ENCODE results near the gene CD8B.
"Not testable (repeated sequence)": the region's sequence is repeated elsewhere in the genome, so short reads cannot be mapped to it uniquely, and the experiment has no call there.

The CD8B gene

DNA sequence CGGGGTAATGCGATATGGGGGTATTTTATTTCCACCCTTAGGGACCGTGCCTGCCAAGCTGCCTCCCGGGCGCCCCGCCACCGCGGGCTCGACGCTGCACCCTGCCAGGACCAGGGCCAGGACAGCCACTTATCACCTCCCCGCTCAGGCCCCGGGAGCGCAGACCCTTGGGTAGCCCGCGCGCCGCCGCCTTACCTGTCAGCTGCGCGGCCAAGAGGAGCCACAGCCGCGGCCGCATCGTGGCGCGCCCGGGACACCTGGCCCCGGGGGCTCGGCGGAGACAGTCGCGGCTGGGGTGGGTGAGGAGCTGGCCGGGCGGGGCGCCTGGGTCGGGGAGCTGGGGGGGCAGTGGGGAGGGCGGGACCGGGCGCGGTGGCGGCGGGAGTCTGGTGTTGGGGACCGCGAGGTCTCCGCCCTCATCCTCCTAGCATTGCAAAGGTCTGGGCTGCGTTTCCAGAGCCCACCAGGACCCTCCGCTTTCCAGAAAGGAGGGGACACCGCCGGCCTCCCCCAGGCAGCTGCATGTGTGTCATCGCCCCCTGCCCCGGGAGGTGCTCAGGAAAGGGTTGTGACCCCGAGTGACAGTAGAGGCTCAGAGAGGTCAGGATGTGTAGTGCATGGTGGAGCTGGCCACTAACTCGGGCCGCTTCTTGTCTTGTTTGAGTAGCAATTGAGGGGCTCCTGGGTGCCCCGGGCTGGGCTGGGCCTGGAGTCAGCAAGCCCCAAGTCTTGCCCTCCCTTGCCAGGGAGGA, at the start of gene CD8B:
CD8B (minus strand) TSS at position 259 of the 752 bp plus-strand sequence; CDS start at position 238, 21 bp downstream.
- intact Hi-C loops (cut with DNase I) = not testable (repeated sequence)
- peak in 1 of 10 donors; percentile 70 for DNase-seq

DNA sequence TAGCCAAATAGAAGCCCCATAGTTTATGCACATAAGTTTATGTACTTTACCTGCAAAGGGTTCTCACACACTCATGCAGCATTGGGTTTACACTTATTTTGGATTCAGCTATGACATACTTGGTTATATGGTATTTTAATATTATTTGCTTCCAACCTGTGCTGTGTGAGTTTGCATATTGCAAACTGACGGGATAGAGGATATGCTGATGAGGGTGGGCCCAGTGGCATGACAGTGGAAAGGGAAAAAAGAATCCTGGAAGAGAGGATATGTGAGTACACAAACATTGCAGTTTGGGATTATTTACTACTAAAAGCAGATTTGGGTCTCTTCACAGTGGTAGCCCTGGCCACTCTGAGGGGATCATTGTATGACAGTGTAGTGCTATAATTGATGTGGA, 44.2 kb upstream of the CD8B start:
- DNase-seq; intact Hi-C loops (cut with DNase I): not testable (repeated sequence)

DNA sequence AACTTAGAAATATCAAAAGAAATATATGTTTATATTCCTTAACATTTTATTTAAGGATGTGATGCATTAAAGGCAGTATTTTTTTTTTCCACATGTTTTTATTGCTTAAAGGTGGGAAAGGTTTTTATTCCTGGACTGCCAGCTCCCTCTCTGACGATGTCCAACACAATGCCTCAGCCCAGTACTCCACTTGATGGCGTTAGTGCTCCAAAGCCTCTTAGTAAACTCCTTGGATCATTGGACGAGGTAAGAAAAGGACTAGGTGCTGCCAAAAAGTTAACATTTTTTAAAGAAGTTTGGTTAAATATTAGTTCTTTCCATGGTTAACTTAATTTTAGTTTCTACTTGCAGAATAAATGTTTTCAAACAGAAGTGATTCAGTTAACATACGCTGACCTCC, 39.0 kb upstream of the CD8B start:
- intact Hi-C loops (cut with DNase I) = not testable (repeated sequence)
- peak in 1 of 10 donors; percentile 35 for DNase-seq

GRCh38 chr2:86886026-86886425, 24.3 kb upstream of the CD8B start:
- DNase-seq; intact Hi-C loops (cut with DNase I): not testable (repeated sequence)

DNA sequence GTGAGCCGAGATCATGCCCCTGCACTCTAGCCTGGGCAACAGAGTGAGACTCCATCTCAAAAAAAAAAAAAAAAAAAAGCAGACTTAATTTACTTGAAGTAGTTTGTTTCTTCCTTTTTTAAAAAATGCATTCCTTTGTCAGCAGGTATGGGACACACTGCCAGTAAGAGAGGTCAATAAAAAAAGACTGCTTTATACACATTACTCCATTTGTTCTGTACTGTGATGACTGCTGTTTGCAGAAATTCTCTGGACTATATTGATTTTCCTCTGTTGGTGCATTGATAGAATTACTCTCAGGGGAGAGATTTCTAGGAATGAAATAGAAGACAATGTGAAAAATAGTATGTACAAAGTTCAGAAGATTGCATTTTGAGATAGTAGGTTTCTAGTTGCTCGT, 21.2 kb upstream of the CD8B start:
- DNase-seq; intact Hi-C loops (cut with DNase I): not testable (repeated sequence)

GRCh38 chr2:86882118-86882665, 20.5 kb upstream of the CD8B start:
- DNase-seq; intact Hi-C loops (cut with DNase I): not testable (repeated sequence)

DNA sequence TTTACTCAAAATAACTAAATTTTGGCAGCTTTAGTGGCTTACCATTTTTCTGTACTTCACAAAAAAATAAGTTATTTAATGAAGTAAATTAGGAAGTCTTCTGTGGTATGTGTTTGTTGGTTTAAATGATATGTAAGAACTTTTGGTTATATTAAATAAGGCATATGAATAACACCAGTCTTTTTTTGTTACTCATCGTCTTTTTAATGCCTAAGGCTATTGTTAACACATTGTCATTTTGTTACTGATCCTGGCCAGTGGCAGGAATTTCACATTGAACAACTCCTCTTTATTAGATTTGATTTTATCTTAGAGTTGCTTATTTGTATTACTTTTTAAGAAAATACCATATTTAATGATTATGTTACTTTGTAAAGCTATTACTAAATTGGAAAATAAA, 17.3 kb upstream of the CD8B start:
- intact Hi-C loops (cut with DNase I); DNase-seq: not testable (repeated sequence)

GRCh38 chr2:86870941-86871340, 9.3 kb upstream of the CD8B start:
- DNase-seq; intact Hi-C loops (cut with DNase I): not testable (repeated sequence)

DNA sequence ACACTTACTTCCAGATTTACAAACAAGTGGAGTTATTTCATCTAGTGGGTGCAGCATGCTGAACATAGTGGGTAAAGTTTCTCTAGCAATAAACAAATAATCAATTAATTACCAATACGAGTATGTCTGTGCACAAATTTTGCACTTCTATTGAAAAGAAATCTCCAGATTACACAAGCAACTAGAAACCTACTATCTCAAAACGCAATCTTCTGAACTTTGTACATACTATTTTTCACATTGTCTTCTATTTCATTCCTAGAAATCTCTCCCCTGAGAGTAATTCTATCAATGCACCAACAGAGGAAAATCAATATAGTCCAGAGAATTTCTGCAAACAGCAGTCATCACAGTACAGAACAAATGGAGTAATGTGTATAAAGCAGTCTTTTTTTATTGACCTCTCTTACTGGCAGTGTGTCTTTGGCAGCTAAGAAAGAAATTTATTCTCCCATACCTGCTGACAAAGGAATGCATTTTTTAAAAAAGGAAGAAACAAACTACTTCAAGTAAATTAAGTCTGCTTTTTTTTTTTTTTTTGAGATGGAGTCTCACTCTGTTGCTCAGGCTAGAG, 7.3 kb upstream of the CD8B start:
- intact Hi-C loops (cut with DNase I); DNase-seq: not testable (repeated sequence)

- intact Hi-C loops (cut with DNase I) = not testable (repeated sequence)
- peak in 1 of 10 donors; percentile 5 for DNase-seq
These were observed 656 bp upstream of the CD8B start for GRCh38 chr2:86862380-86862703.

GRCh38 chr2:86861175-86861574, 511 bp downstream of the CD8B start:
- intact Hi-C loops (cut with DNase I) = not testable (repeated sequence)
- DNase-seq = peak in 1 of 10 donors; percentile 63

- DNase-seq = peak in 1 of 10 donors; percentile 22
- intact Hi-C loops (cut with DNase I) = not testable (repeated sequence)
These were observed 1.1 kb downstream of the CD8B start for GRCh38 chr2:86860573-86860972.

DNA sequence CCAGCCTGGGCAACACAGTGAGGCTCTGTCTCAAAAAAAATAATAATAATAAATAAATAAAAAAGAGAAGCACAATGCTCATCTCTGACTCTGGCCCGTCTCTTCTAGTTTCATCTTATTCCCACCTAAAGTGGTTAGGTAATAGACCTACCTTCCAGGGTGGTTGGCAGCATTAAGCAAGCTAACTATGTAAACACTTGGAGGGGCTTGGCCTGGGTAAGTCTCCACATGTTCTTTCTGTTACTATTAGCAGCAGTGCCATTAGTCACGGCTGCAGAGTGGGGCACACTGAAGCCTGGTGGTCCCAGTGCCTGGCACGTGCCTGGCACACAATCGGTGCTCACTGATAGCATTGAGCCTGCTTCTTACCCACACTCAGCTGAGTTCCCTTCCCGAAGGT, 4.0 kb downstream of the CD8B start:
- intact Hi-C loops (cut with DNase I) = not testable (repeated sequence)
- DNase-seq = peak in 1 of 10 donors; percentile 41

- intact Hi-C loops (cut with DNase I); DNase-seq: not testable (repeated sequence)
These were observed 5.2 kb downstream of the CD8B start for GRCh38 chr2:86856498-86856897.

- DNase-seq; intact Hi-C loops (cut with DNase I): not testable (repeated sequence)
These were observed 5.7 kb downstream of the CD8B start for GRCh38 chr2:86855981-86856380.

DNA sequence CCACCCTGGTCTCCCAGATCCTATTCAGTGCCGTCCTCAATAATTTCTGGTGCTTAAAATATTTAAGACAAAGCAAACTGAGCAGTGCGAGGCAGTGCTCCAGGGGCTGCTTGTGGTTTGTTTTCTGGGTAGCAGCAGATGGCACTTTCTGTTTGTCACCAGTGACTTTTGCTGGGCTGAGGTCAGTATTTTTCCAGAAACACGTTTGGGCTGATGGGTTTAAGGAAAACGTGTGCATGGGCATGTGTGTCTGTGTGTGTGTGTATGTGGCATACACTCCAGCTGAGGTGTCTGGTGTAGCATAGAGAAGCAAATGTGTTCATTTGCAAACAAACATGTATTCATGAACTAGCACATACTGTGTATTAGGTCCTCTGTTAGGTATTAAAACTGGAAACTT, 10.1 kb downstream of the CD8B start:
- DNase-seq; intact Hi-C loops (cut with DNase I): not testable (repeated sequence)

GRCh38 chr2:86842607-86843234, 19.0 kb downstream of the CD8B start:
- intact Hi-C loops (cut with DNase I) = not testable (repeated sequence)

GRCh38 chr2:86841330-86841729, 20.4 kb downstream of the CD8B start:
- intact Hi-C loops (cut with DNase I); DNase-seq: not testable (repeated sequence)

More at GRCh38 chr2:86842607-86843234, 19.0 kb downstream of the CD8B start:
- peak in 1 of 10 donors; percentile 4 for DNase-seq

GRCh38 chr2:86839871-86840548, 21.7 kb downstream of the CD8B start:
- intact Hi-C loops (cut with DNase I) = not testable (repeated sequence)

DNA sequence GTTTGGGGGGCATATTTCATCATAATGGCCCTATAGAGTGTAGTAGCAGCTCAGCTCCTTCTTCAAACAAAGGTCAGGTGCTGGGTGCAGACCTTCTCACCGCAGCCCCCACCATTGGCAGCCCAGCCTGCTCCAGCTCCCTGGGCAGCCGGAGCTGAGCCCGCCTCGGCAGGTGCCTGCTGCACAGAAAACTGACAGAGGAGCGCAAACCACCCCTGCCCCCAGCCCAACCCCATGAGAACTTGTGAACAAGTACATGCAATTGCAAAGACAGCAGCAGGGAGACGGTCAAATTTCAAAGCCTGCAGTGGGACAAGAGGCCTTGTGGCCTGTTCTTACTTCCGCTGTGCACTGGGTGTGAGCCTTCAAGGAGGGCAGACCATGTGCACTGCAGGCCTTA, 22.2 kb downstream of the CD8B start:
- DNase-seq; intact Hi-C loops (cut with DNase I): not testable (repeated sequence)

More at GRCh38 chr2:86839871-86840548, 21.7 kb downstream of the CD8B start:
- not testable (repeated sequence) for DNase-seq

All from posterior cingulate gyrus (tissue), 11 donors.